ENCODE results near the gene BRINP1.

DNA sequence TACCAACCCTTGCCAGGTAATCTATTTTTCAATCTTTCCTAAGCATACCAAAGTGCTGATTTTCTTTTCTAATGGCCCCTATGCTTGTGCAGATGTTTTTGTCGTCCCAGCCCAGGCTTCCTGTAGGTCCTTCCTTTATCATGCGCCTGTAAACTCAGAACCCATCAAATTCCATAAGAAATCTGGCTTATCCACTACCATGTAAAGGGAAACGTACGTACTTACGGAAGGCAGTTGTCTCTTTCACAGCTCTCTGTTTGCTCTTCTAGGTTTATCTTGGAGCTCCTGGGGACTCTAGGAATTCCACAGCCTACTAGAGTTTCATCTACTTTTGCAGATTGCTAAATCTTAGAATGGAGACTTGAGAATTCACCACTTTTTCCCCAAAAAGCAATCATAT is 9.0 kb downstream of the BRINP1 start:
- TF ChIP-seq CTCF (IDR thresholded peaks at IDR 0.05): no peak
- no peak for TF ChIP-seq POLR2A (IDR thresholded peaks at IDR 0.05)
